Stimulated activated CD4-positive, alpha-beta T cell treated with anti-CD3 and anti-CD28 coated beads, Interleukin-15, amount 100 ng/mL, for 48 hours (primary cell): ENCODE data around the gene MRPS7.
A peak's percentile ranks its signal among the peaks of the same experiment; 100 is the strongest.
"Not testable (repeated sequence)": the region's sequence is repeated elsewhere in the genome, so short reads cannot be mapped to it uniquely, and the experiment has no call there.

Experiments used
- DNase-seq, 2 donors: peaks; one replicate each; pipeline ENCODE4 v3.0.0-alpha.2; 2020; ENCODE audit warnings: low read depth in 2 of 2

Gene MRPS7

GRCh38 chr17:75271233-75271954 is 9.7 kb downstream of the MRPS7 start:
- DNase-seq, result peak; percentile 71 to 83

DNA sequence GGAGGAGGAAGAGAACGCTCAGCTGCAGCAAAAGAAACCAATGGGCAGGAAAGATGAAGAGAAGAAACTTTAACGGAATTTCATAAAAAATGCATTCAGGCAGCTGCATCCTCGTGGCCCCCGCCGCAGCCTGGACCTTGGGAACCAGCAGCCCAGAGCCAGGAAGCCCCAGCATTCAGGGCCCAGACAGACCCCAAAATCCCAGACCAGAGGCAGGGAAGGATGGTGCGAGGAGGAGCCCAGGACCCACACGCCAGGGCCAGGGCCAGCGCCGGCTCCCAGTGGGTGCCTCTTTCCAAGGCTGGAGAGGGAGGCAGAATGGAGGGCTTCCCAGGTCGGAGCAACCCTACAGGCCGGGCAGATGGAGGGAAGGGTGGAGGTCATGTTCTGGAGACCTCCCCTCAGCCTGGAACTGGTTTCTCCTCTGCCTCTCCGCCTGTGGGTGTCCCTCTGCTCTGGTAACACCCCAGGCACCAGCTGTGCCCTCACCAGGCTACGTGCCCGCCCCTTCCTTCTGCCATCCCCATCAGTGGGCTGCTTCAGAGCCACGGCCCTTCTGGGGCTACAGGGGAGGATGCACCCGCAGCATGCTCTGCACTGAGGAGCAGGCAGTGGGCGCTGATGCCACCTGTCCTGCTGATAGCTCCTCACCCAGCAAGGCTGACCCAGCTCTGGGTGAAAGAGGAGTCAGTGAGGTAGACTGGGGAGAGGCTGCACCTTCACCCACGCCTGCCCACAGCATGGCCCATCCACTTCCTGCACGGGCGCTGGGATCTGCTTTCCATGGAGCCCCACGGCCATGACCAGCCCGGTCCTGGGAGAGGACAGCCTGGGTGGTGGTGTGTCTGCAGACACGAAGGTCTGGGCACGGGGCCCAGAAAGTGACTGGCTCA is 10.5 kb downstream of the MRPS7 start:
- DNase-seq, result no peak

- DNase-seq, result no peak
These were observed 11.1 kb downstream of the MRPS7 start for GRCh38 chr17:75272848-75273184.

DNA sequence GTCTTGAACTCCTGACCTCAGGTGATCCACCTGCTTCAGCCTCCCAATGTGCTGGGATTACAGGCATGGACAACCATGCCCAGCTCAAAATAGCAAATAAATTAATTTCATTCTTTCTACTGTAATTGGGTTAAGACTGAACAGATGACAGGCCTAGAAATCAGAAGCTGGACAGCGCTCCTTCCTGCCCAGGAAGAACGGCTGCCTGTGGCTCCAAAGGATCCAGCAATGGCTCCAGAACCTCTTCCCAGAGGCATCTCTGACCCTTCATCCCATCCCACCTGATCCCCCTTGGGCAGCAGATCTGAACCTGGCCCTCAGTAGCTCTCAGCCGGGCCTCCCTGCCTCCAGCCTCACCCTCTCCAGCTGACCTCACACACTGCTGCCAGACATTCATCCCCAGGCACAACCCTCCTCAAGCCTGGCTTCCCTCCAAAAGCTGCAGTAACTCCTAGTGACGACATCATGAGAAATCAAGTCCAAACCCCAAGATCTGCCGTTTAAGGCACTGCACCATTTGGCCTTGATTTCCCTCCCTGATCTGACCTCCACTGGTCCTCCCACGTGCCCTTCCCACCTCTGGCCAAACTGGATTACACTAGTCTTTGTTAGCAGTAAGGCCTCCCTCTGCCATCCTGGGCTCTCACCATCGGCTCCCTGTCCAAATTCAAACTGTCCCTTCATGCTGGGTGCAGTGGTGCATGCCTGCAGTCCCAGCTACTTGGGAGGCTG is 12.5 kb downstream of the MRPS7 start:
- DNase-seq, result no peak

DNA sequence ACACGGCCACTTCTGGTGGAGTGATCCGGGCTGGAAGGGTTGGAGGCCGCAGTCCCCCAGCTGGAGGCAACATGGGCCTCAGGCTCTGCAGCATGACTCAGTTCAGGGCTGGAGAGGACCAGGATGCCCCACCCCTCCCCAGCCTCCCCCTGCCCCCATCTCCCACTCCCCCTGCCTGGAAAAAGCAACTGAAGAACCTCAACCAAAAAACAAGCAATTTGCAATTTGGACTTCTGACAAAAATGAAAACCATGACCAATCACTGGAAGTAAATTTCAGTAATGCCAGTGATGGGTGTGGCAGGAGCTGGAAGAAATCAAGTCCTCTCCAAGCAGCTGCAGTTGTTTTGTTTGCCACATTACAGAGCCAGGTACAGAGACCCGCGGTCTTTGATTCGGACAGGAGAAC is 16.0 kb downstream of the MRPS7 start:
- DNase-seq, result no peak

GRCh38 chr17:75280189-75280588 is 18.5 kb downstream of the MRPS7 start:
- not testable (repeated sequence) for DNase-seq

DNA sequence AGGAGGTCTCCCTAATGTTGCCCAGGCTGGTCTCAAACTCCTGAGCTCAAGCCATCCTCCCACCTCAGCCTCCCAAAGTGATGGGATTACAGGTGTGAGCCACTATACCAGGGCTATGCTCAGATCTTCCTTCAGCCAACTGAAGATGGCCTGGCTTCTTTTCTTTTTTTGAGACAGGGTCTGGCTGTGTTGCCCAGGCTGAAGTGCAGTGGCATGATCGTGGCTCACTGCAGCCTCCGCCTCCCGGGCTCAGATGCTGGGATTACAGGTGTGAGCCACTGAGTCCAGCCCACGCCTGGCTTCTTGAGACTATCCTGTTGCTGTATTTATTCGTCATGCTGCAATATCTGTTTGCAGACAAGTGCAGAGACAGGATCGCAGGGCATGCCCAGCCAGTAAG is 23.4 kb downstream of the MRPS7 start:
- no peak for DNase-seq

DNA sequence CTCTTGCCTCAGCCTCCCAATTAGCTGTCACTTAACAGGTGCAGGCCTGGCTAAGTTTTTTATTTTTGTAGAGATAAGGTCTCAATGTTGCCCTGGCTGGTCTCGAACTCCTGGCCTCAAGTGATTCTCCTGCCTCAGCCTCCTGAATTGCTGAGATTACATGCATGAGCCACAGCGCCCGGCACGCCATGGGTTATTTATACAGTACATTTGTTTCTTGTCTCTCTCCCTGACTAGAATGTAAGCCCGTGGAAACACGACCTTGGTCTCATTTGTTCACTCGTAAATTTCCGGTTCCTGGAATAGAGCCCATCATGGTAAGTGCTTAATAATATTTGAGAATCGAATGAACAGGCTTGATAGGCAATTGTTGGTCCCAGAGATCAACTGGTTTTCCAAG is 25.5 kb downstream of the MRPS7 start:
- no peak for DNase-seq

GRCh38 chr17:75288359-75288758 is 26.7 kb downstream of the MRPS7 start:
- no peak for DNase-seq

GRCh38 chr17:75288770-75289114 is 27.1 kb downstream of the MRPS7 start:
- DNase-seq, result no peak

GRCh38 chr17:75289115-75289831 is 27.6 kb downstream of the MRPS7 start, which contains the start of gene SLC25A19:
Gene SLC25A19, minus strand, starts transcription at chr17:75289433. Its CDS starts 2,669 bp downstream, at chr17:75286764.
- peak; percentile 95 to 97 for DNase-seq

DNA sequence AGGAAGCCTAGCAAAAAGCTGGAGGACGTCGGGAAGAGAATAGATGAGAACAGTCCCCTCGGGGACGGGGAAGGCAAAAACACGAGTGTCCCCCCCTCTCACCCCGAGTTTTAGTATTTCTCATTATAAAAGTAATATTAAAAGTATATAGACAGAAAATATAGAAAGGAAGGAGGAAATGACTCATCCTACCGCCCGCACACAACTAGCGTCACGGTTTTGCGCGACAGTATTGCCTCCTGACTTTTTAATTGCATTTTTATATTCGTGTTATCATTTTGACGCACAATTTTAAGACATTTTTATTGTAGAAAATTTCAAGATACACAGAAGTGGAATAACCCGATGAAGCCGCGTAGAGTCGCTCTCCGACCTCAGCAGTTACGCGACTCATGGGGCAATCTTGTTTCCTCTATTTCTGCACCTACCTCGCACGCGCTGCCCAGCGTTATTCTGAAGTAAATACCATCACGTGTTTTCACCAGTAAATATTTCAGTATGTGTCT is 28.2 kb downstream of the MRPS7 start:
- DNase-seq, result peak in 1 of 2 donors; percentile 62

DNA sequence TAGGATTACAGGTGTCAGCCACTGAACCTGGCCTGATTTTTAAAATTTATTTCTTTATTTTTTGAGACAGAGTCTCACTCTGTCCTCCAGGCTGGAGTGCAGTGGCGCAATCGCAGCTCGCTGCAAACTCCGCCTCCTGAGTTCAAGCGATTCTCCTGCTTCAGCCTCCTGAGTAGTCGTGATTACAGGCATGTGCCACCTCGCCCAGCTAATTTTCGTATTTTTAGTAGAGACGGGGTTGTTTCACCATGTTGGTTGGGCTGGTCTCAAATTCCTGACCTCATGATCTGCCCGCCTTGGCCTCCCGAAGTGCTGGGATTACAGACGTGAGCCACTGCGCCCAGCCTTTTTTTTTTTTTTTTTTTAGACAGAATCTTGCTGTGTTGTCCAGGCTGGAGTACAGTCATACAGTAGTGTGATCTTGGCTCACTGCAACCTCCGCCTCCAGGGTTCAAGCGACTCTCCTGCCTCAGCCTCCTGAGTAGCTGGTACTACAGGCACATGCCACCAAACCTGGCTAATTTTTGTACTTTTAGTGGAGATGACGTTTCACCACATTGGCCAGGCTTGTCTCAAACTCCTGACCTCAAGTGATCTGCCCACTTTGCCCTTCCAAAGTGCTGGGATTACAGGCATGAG is 31.2 kb downstream of the MRPS7 start:
- DNase-seq, result not testable (repeated sequence)

DNA sequence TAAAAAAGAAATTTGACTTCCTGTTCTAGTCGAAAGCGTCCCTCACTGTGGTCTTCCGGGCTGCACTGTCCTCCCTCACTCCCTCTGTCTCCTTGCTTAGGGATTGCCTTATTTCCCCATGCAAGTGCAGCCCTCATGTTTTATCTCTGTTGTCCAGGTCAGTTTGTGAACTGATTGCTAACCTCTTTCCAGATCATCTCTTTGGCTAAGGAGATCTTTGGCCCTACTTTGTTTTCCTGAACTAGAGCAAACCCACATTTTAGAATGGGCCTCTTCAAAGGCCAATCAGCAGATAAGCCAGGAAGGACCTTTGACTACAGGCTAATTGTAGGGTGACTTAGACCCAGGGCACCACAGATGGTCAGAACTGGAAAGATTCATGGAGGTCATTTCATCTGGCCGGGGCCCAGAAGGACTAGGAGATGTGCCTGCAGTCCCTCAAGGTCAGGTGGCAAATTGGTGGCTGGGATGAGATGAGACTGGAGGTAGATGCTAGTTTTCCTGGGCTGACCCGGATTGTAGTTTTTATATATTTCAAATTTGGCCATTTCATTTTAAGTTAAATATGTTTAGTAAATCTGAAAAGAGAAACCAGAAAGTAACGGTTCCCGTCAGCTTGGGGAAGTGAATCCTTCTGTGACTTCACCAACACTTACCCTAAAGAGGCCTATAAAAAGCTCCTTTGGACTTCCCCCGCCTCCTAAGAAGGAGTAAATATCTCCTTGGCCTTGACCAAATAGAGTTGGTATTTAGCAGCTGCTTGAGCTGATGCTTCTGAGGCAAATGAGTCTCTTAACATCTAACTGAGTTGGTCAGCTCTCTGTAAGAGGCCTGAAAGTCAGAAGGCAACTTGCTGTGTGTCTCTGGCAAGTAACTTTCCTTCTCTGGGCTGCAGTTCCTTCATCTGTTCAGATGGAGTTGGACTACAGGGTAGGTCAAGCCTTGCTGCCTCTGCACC is 33.8 kb downstream of the MRPS7 start:
- no peak for DNase-seq

- no peak for DNase-seq
These were observed 38.6 kb downstream of the MRPS7 start for GRCh38 chr17:75300280-75300679.

DNA sequence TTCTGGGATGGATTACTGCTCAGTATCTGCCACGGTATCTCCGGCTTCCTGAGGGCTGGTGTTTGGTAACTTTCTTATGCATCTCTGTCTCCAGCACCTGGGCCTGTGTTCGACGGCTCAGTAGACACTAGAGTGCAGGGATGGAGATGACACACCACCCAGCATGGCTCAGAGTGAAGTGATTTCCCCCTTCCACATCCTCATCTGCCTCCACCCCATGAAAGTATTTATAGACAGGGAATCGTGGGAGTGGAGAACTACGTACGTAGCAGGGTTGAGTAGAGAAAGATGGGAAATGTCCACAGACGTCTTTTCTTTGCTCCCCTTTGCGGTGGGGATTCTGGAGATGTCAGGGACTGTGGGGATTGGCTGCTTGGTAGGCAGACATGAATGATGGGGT is 39.4 kb downstream of the MRPS7 start:
- no peak for DNase-seq

- no peak for DNase-seq
These were observed 40.0 kb downstream of the MRPS7 start for GRCh38 chr17:75301502-75302206.

DNA sequence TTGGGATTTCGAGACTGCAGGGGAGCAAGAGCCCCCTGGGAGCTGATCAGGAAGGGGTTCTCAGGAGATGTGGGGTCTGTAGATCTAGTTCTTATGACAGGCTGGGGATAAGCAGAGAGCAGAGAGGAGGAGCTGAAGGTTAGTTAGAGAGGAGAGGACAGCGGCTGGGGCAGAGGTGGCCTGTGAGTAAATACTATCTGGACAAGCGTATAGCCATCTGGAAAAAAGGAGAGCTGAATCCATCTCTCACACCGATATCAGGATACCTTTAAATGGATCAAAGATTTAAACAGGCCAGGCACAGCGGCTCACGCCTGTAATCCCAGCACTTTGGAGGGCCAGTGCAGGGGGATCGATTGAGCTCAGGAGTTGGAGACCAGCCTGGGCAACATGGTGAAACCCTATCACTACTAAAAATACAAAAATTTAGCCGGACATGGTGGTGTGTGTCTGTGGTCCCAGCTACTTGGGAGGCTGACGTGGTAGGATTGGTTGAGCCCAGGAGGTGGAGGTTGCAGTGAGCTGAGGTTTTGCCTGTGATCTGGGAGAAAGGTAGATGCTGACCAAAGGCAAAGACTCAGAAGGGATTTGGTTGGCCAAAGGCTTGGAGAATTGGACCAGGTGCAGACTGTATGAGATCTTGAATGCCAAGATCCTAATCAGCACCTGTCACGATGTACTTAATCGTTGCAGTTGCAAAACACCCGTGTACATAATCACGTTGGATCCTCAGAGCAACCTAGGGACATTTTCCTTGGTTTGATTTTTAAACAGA is 46.5 kb downstream of the MRPS7 start:
- no peak for DNase-seq
